ENCODE data around the gene PPP1R9B.

The PPP1R9B gene

GRCh38 chr17:50177476-50177875, 27.0 kb upstream of the PPP1R9B start:
- H3K4me3 ChIP-seq (ENCODE audit: low read length): no peak overlapping the region
- peak; percentile 80 for DNase-seq (ENCODE audit: low read depth)
- TF ChIP-seq CTCF (IDR thresholded peaks at IDR 0.05; ENCODE audit: insufficient read depth, low read depth, low read length, missing control alignments): no peak

GRCh38 chr17:50176559-50177357, 26.3 kb upstream of the PPP1R9B start:
- TF ChIP-seq CTCF (IDR thresholded peaks at IDR 0.05; ENCODE audit: insufficient read depth, low read depth, low read length, missing control alignments): no peak
- DNase-seq (ENCODE audit: low read depth): no peak
- no peak overlapping the region for H3K4me3 ChIP-seq (ENCODE audit: low read length)

GRCh38 chr17:50175035-50175807, 24.7 kb upstream of the PPP1R9B start:
- H3K4me3 ChIP-seq (ENCODE audit: low read length): no peak overlapping the region
- TF ChIP-seq CTCF (IDR thresholded peaks at IDR 0.05; ENCODE audit: insufficient read depth, low read depth, low read length, missing control alignments): no peak
- DNase-seq (ENCODE audit: low read depth): no peak

- no peak for TF ChIP-seq CTCF (IDR thresholded peaks at IDR 0.05; ENCODE audit: insufficient read depth, low read depth, low read length, missing control alignments)
Observed at GRCh38 chr17:50174444-50174843, 24.0 kb upstream of the PPP1R9B start.

GRCh38 chr17:50173335-50173941, 23.0 kb upstream of the PPP1R9B start:
- no peak for TF ChIP-seq CTCF (IDR thresholded peaks at IDR 0.05; ENCODE audit: insufficient read depth, low read depth, low read length, missing control alignments)
- DNase-seq (ENCODE audit: low read depth): peak; percentile 71
- no peak overlapping the region for H3K4me3 ChIP-seq (ENCODE audit: low read length)

More at GRCh38 chr17:50174444-50174843, 24.0 kb upstream of the PPP1R9B start:
- DNase-seq (ENCODE audit: low read depth): no peak
- H3K4me3 ChIP-seq (ENCODE audit: low read length): no peak overlapping the region

GRCh38 chr17:50172936-50173334, 22.5 kb upstream of the PPP1R9B start:
- DNase-seq (ENCODE audit: low read depth): no peak
- no peak overlapping the region for H3K4me3 ChIP-seq (ENCODE audit: low read length)
- TF ChIP-seq CTCF (IDR thresholded peaks at IDR 0.05; ENCODE audit: insufficient read depth, low read depth, low read length, missing control alignments): no peak

Measured in epithelial cell of esophagus (primary cell).